Vagina (tissue), 2 donors: Measurements from ENCODE around the gene LDLRAD4.

Experiments used
- CTCF ChIP-seq, 3 experiments: fragments of 450-650 bp in 2 of 3; fragments of 200-600 bp in 1 of 3; sonication (generic) in 1 of 3; IDR thresholded peaks; one replicate each; pipeline ENCODE4 v1.5.1; 2017 to 2019; ENCODE audit warnings: antibody characterized with exemption in 3 of 3, mild to moderate bottlenecking in 2 of 3, moderate library complexity in 2 of 3
- POLR2A ChIP-seq, 2 donors: fragments of 450-650 bp; IDR thresholded peaks; one replicate each; pipeline ENCODE4 v1.6.1; 2017; ENCODE audit warnings: antibody characterized with exemption in 2 of 2, mild to moderate bottlenecking in 2 of 2, moderate library complexity in 2 of 2

- no peak for TF ChIP-seq CTCF (IDR thresholded peaks at IDR 0.05)
- TF ChIP-seq POLR2A (IDR thresholded peaks at IDR 0.05): no peak
Measured at GRCh38 chr18:13409997-13410396, 191.4 kb downstream of the LDLRAD4 start.
